Suprapubic skin (tissue), 3 donors: ENCODE results near the gene CFAP74.

Experiments
- EP300 ChIP-seq: sonication (generic); formaldehyde crosslinking; IDR thresholded peaks from one replicate; pipeline ENCODE4 v1.6.1; 2017; ENCODE audit warnings: antibody characterized with exemption
- POLR2A ChIP-seq, 2 donors: fragments of 450-650 bp; IDR thresholded peaks; one replicate each; pipeline ENCODE4 v1.6.1; 2017; ENCODE audit warnings: antibody characterized with exemption in 2 of 2, mild to moderate bottlenecking in 2 of 2, moderate library complexity in 2 of 2
- TF ChIP-seq, protein P1 (sequence below), 2 donors: fragments of 200-600 bp in 1 of 2; fragments of 450-650 bp in 1 of 2; sonication (generic) in 1 of 2; IDR thresholded peaks; one replicate each; pipeline ENCODE4 v1.5.1; 2016 to 2019; ENCODE audit warnings: antibody characterized with exemption in 2 of 2, mild to moderate bottlenecking in 1 of 2, moderate library complexity in 1 of 2

DNA sequence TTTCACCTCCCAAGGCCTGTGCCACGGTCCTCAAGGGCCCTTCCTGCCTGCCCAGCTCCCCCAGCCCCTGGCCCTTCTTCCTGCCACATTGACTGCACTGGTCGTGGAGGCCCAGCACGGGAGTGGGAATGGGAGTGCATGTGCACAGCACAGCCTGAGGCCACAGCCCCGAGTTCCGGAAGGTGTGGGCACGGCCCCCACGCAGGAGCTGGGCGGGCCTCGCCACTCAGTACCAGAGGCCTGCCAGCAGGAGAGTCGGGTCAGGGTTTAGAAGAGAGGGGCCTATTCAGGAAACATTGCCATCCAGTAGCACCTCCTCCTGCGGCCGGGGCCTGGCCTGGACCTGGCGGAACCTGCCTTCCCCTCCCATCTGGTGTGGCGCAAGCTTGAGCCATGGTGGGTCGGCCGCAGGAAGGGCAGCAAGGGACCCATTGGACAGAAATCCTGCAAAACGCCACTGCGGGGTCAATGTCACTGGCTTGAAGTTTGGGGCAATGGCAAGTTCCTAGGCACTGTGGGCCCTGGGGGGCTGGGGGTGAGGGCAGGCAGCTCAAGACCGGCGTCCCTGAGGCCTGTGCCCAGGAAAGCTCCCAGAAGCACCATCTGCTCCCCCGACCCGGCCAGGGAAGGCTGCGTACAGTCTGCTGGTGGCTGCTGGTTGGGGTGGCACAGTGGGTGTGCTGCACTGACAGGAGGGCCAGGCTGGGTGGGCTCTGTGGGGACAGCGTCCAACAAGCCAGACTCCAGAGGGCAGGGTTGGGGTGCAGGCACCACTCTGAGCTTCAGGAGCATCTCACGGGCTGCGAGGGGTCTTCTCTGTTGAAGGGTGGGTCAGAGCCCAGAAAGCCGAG, 82.8 kb downstream of the CFAP74 start:
- TF ChIP-seq POLR2A (IDR thresholded peaks at IDR 0.05): no peak
- TF ChIP-seq, protein P1, sequence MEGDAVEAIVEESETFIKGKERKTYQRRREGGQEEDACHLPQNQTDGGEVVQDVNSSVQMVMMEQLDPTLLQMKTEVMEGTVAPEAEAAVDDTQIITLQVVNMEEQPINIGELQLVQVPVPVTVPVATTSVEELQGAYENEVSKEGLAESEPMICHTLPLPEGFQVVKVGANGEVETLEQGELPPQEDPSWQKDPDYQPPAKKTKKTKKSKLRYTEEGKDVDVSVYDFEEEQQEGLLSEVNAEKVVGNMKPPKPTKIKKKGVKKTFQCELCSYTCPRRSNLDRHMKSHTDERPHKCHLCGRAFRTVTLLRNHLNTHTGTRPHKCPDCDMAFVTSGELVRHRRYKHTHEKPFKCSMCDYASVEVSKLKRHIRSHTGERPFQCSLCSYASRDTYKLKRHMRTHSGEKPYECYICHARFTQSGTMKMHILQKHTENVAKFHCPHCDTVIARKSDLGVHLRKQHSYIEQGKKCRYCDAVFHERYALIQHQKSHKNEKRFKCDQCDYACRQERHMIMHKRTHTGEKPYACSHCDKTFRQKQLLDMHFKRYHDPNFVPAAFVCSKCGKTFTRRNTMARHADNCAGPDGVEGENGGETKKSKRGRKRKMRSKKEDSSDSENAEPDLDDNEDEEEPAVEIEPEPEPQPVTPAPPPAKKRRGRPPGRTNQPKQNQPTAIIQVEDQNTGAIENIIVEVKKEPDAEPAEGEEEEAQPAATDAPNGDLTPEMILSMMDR (IDR thresholded peaks at IDR 0.05): no peak
- TF ChIP-seq EP300: no peak
